8988T (cell line): Measurements from ENCODE around the gene JMJD7.

ENCODE experiments used
- DNase-seq: peaks from one replicate; pipeline ENCODE4 v3.0.0; 2011

Gene JMJD7

GRCh38 chr15:41887161-41887560, 59.3 kb downstream of the JMJD7 start:
- DNase-seq, result no peak
